Cardiac muscle cell (in vitro differentiated cells and primary cell): ENCODE results near the gene ZDHHC13. TPM values are rescaled to one million over a fixed set of nuclear protein-coding genes. Genes with fewer than 3 reads are reported as not detected.

Experiments used
- DNase-seq, 2 donors: peaks; one replicate each; pipeline versions ENCODE4 v3.0.0 to v3.0.0-alpha.2; 2010 to 2017; ENCODE audit warnings: low read depth in 1 of 2, low spot score in 1 of 2
- H3K27ac ChIP-seq: fragments of 200-600 bp; sonication (generic); 2 replicates; pipeline ENCODE4 v1.5.1; 2016
- H3K27me3 ChIP-seq: fragments of 200-600 bp; sonication (generic); 2 replicates; pipeline ENCODE4 v1.6.0; 2016; ENCODE audit warnings: control low read depth
- H3K36me3 ChIP-seq: fragments of 200-600 bp; sonication (generic); 2 replicates; pipeline ENCODE4 v1.5.1; 2016; ENCODE audit warnings: control low read depth
- H3K4me1 ChIP-seq: fragments of 200-600 bp; sonication (generic); 2 replicates; pipeline ENCODE4 v1.8.1; 2017; ENCODE audit warnings: low read depth, mild to moderate bottlenecking, mixed run types
- H3K4me3 ChIP-seq: fragments of 200-600 bp; sonication (generic); 2 replicates; pipeline ENCODE4 v1.5.1; 2016; ENCODE audit warnings: mild to moderate bottlenecking
- H3K9me3 ChIP-seq: fragments of 200-600 bp; sonication (generic); 2 replicates; pipeline ENCODE4 v1.5.1; 2017; ENCODE audit warnings: low read depth, mild to moderate bottlenecking, control low read depth
- polyA plus RNA-seq: library from polyadenylated mRNA; unstranded; fragments of >200 nt; fragmentation: Nextera tagmentation; extraction: Ambion mirVana; gene quantifications from 2 replicates; pipeline ENCODE4 v1.2.1, GENCODE V29; 2016
- total RNA-seq: library from RNA; depleted of rRNA; stranded (reverse); fragments of >200 nt; gene quantifications from 2 replicates; pipeline ENCODE4 v1.2.3, GENCODE V29; 2016
- TF ChIP-seq, protein P1 (sequence below): IDR thresholded peaks from 2 replicates; pipeline ENCODE4 v1.5.1; 2012; ENCODE audit warnings: low read depth, mild to moderate bottlenecking, low read length

Gene ZDHHC13, protein sequence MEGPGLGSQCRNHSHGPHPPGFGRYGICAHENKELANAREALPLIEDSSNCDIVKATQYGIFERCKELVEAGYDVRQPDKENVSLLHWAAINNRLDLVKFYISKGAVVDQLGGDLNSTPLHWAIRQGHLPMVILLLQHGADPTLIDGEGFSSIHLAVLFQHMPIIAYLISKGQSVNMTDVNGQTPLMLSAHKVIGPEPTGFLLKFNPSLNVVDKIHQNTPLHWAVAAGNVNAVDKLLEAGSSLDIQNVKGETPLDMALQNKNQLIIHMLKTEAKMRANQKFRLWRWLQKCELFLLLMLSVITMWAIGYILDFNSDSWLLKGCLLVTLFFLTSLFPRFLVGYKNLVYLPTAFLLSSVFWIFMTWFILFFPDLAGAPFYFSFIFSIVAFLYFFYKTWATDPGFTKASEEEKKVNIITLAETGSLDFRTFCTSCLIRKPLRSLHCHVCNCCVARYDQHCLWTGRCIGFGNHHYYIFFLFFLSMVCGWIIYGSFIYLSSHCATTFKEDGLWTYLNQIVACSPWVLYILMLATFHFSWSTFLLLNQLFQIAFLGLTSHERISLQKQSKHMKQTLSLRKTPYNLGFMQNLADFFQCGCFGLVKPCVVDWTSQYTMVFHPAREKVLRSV
- 8.2 and 10.4 TPM in 2 replicates for total RNA-seq
- polyA plus RNA-seq: 19.2 and 25.7 TPM in 2 replicates

DNA sequence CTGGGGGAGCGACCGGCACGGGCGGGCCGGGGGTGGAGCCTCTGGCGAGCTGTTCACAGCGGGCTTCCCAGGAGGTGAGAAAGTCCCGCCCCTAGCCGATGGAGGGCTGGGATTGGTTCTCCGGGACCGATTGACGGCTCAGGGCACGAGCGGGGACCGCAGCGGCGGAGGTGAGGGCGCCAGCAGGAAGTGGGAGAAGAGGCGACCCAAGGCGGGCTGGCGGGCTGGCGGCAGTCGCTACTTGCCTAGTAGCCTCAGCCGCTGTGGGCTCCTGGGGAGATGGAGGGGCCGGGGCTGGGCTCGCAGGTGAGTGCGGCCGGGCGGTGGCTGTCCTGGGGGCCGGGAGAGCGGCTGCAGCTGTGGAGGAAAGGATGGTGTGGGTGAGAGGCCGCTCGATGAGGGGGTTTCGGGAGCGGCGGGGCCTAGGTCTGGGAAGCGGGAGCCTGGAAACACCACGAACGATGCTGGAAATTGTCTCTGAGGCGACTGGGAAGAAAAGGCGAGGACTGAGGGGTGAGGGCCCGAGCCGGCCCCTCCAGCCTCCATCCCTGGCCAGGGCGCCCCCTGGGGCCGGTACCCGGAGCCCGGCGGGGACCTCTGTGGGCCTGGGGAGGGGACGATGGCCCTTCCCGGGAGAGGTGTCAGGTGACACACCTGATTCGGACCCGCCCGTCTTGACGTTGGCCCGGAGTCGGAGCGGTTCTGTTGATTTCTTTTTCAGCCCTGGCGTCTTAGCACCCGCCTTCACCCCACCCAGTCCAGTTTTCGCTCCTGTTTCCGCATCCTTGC lies at the start of gene ZDHHC13:
Gene ZDHHC13, plus strand, starts transcription at position 198 of the 789 bp plus-strand sequence. Its CDS starts 82 bp downstream, at position 280.
- H3K4me3 ChIP-seq: peak within 1 kb of the TSS; percentile 95
- H3K27ac ChIP-seq: no peak within 1 kb of the TSS
- TF ChIP-seq, protein P1, sequence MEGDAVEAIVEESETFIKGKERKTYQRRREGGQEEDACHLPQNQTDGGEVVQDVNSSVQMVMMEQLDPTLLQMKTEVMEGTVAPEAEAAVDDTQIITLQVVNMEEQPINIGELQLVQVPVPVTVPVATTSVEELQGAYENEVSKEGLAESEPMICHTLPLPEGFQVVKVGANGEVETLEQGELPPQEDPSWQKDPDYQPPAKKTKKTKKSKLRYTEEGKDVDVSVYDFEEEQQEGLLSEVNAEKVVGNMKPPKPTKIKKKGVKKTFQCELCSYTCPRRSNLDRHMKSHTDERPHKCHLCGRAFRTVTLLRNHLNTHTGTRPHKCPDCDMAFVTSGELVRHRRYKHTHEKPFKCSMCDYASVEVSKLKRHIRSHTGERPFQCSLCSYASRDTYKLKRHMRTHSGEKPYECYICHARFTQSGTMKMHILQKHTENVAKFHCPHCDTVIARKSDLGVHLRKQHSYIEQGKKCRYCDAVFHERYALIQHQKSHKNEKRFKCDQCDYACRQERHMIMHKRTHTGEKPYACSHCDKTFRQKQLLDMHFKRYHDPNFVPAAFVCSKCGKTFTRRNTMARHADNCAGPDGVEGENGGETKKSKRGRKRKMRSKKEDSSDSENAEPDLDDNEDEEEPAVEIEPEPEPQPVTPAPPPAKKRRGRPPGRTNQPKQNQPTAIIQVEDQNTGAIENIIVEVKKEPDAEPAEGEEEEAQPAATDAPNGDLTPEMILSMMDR: peak; percentile 55
- DNase-seq: peak; percentile 91 to 94
- H3K36me3 ChIP-seq: no peaks in the 10 kb centered on the region
- H3K4me1 ChIP-seq: no peaks in the 10 kb centered on the region
- peaks cover 7% of the 10 kb centered on the region for H3K27me3 ChIP-seq
- H3K9me3 ChIP-seq: no peaks in the 10 kb centered on the region

DNA sequence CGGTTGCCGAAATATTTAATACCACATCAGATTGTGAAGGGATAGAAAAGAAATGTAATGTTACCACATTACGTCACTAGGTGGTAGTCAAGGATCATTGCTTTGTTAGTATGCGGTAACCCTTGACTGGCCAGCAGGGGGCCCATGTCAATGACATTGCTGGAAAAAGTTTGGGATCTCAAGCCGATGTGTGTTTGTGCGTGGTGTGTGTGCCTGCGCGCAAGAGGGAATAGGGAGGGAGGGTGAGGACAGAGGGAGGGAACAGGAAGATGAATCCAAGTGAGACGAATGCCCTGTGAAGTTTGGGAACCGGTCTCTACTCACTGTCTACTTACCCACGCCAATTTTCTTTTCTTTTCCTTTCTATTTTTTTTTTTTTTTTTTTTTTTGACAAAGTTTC lies 45.7 kb upstream of the ZDHHC13 start:
- no peak overlapping the region for H3K4me3 ChIP-seq
- no peaks in the 10 kb centered on the region for H3K9me3 ChIP-seq
- H3K27ac ChIP-seq: no peak overlapping the region
- no peaks in the 10 kb centered on the region for H3K36me3 ChIP-seq
- H3K4me1 ChIP-seq: no peaks in the 10 kb centered on the region
- H3K27me3 ChIP-seq: peaks cover 4% of the 10 kb centered on the region
- DNase-seq: peak; percentile 87 to 94
- TF ChIP-seq, protein P1: peak; percentile 95

DNA sequence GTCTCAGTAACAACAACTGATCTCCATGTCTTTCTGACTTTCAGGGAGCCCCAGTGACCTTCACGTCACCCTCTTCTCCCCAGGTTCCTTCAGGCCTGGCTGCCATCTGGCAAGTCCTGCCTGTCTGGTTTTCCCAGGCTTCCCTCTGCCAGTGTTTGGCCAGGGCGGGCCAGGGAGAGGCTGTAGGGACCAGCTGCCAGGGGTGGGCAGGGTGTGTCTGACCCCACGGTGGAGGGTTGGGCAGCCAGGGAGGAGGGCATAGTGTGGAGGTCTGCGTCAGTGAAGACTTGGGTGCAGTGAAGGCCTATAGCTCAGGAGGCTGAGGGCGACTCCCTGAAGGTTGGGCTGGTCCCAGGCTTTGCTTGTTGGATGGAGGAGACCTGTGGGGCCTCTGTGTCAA lies 44.5 kb upstream of the ZDHHC13 start:
- no peak overlapping the region for H3K4me3 ChIP-seq
- no peaks in the 10 kb centered on the region for H3K4me1 ChIP-seq
- no peaks in the 10 kb centered on the region for H3K36me3 ChIP-seq
- no peak overlapping the region for H3K27ac ChIP-seq
- TF ChIP-seq, protein P1: no peak
- H3K27me3 ChIP-seq: peaks cover 4% of the 10 kb centered on the region
- H3K9me3 ChIP-seq: no peaks in the 10 kb centered on the region
- no peak for DNase-seq

DNA sequence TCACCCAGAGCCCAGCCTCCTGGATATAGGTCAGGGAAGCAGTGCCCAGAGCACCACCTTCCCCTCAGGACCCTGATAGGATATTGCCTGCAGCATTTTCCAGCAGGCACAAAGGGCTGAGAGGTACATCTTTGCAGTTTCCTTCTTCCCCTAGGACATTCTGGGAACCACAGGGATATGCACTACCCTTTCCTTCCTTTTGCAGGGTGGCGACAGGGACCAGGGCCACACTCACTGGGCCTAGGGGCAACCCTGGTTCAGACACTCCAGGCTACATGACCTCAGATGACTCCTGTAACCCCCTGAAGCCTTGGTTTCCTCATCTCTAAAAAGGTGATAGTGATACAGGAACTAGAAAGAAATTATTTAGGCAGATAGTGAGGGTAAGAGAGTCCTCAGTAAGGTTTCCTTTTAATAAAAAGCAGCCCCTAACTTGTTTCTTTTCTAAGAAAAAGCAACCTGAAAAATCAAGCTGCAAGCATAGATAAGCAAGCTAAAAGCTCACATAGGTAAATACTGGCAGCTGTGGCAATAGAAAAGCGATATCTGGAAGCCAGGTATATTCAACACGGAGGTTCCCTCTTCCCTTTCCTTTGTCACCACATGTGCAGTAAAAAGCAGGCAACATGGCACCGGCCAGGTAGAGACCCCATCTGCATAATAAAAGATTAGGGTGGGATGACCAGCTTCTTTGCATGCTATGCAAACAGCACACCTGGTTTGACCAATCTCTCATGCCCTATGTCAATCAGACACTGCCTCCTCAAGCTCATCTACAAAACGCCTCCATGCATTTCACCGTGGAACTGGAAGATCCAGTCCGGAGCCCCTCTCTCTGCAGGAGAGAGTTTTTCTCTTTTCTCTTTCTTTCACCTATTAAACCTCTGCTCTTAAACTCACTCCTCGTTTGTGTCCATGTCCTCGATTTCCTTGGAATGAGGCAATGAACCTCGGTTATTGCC lies 43.2 kb upstream of the ZDHHC13 start:
- peaks cover 9% of the 10 kb centered on the region for H3K4me1 ChIP-seq
- H3K27ac ChIP-seq: no peak overlapping the region
- H3K4me3 ChIP-seq: no peak overlapping the region
- H3K9me3 ChIP-seq: no peaks in the 10 kb centered on the region
- TF ChIP-seq, protein P1: no peak
- no peaks in the 10 kb centered on the region for H3K36me3 ChIP-seq
- DNase-seq: no peak
- H3K27me3 ChIP-seq: peaks cover 4% of the 10 kb centered on the region
